Measurements from ENCODE around the gene PTTG1IP2.

Gene PTTG1IP2

GRCh38 chr7:90469554-90469953 lies at the start of gene PTTG1IP2:
PTTG1IP2 (plus strand) TSS chr7:90469639; CDS start chr7:90469787, 148 bp downstream.
- H3K4me3 ChIP-seq (ENCODE audit: low read depth, low read length) = no peak within 1 kb of the TSS
- no peak for TF ChIP-seq CTCF (IDR thresholded peaks at IDR 0.05; ENCODE audit: borderline replicate concordance, insufficient read depth, low read depth, low read length)

GRCh38 chr7:90421651-90422050 lies 47.8 kb upstream of the PTTG1IP2 start:
- H3K4me3 ChIP-seq (ENCODE audit: low read depth, low read length) = no peak overlapping the region
- TF ChIP-seq CTCF (IDR thresholded peaks at IDR 0.05; ENCODE audit: borderline replicate concordance, insufficient read depth, low read depth, low read length) = no peak

- no peak overlapping the region for H3K4me3 ChIP-seq (ENCODE audit: low read depth, low read length)
- TF ChIP-seq CTCF (IDR thresholded peaks at IDR 0.05; ENCODE audit: borderline replicate concordance, insufficient read depth, low read depth, low read length) = no peak
Observed at GRCh38 chr7:90424720-90425119, 44.7 kb upstream of the PTTG1IP2 start.

GRCh38 chr7:90425376-90425775 lies 44.1 kb upstream of the PTTG1IP2 start:
- no peak overlapping the region for H3K4me3 ChIP-seq (ENCODE audit: low read depth, low read length)
- no peak for TF ChIP-seq CTCF (IDR thresholded peaks at IDR 0.05; ENCODE audit: borderline replicate concordance, insufficient read depth, low read depth, low read length)

- TF ChIP-seq CTCF (IDR thresholded peaks at IDR 0.05; ENCODE audit: borderline replicate concordance, insufficient read depth, low read depth, low read length) = no peak
- H3K4me3 ChIP-seq (ENCODE audit: low read depth, low read length) = no peak overlapping the region
Observed at GRCh38 chr7:90430614-90431460, 38.6 kb upstream of the PTTG1IP2 start.

- no peak overlapping the region for H3K4me3 ChIP-seq (ENCODE audit: low read depth, low read length)
- no peak for TF ChIP-seq CTCF (IDR thresholded peaks at IDR 0.05; ENCODE audit: borderline replicate concordance, insufficient read depth, low read depth, low read length)
Observed at GRCh38 chr7:90432752-90433151, 36.7 kb upstream of the PTTG1IP2 start.

GRCh38 chr7:90433221-90433620 lies 36.2 kb upstream of the PTTG1IP2 start:
- no peak for TF ChIP-seq CTCF (IDR thresholded peaks at IDR 0.05; ENCODE audit: borderline replicate concordance, insufficient read depth, low read depth, low read length)
- no peak overlapping the region for H3K4me3 ChIP-seq (ENCODE audit: low read depth, low read length)
